ENCODE data around the gene TAS1R2.
"Not testable (repeated sequence)": the region's sequence is repeated elsewhere in the genome, so short reads cannot be mapped to it uniquely, and the experiment has no call there.

Gene TAS1R2

GRCh38 chr1:18859560-18859959 is at the start of gene TAS1R2:
Gene TAS1R2 (minus strand): TSS chr1:18859660. CDS start chr1:18859660, 0 bp downstream.
- no peak for DNase-seq (ENCODE audit: low read depth, low spot score)

GRCh38 chr1:18907917-18908845 is 48.7 kb upstream of the TAS1R2 start:
- DNase-seq (ENCODE audit: low read depth, low spot score) = no peak

GRCh38 chr1:18907021-18907916 is 47.8 kb upstream of the TAS1R2 start:
- DNase-seq (ENCODE audit: low read depth, low spot score) = peak; percentile 81

GRCh38 chr1:18903291-18903756 is 43.9 kb upstream of the TAS1R2 start:
- no peak for DNase-seq (ENCODE audit: low read depth, low spot score)

- peak; percentile 99 for DNase-seq (ENCODE audit: low read depth, low spot score)
Measured at GRCh38 chr1:18902523-18903290, 43.2 kb upstream of the TAS1R2 start, which contains the start of gene ALDH4A1. Gene ALDH4A1 (minus strand): TSS chr1:18902555. CDS start chr1:18902523, 32 bp downstream.

- DNase-seq (ENCODE audit: low read depth, low spot score) = peak; percentile 46
Measured at GRCh38 chr1:18901952-18902522, 42.6 kb upstream of the TAS1R2 start.

- DNase-seq (ENCODE audit: low read depth, low spot score) = no peak
Measured at GRCh38 chr1:18901147-18901951, 41.9 kb upstream of the TAS1R2 start.

- DNase-seq (ENCODE audit: low read depth, low spot score) = no peak
Measured at GRCh38 chr1:18900303-18900841, 40.9 kb upstream of the TAS1R2 start.

- no peak for DNase-seq (ENCODE audit: low read depth, low spot score)
Measured at GRCh38 chr1:18899363-18900049, 40.0 kb upstream of the TAS1R2 start.

GRCh38 chr1:18898567-18898966 is 39.1 kb upstream of the TAS1R2 start:
- no peak for DNase-seq (ENCODE audit: low read depth, low spot score)

GRCh38 chr1:18895317-18895716 is 35.9 kb upstream of the TAS1R2 start:
- no peak for DNase-seq (ENCODE audit: low read depth, low spot score)

- DNase-seq (ENCODE audit: low read depth, low spot score) = peak; percentile 51
Measured at GRCh38 chr1:18893120-18893519, 33.7 kb upstream of the TAS1R2 start.

- not testable (repeated sequence) for DNase-seq (ENCODE audit: low read depth, low spot score)
Measured at GRCh38 chr1:18891858-18892257, 32.4 kb upstream of the TAS1R2 start.

GRCh38 chr1:18891426-18891780 is 31.9 kb upstream of the TAS1R2 start:
- no peak for DNase-seq (ENCODE audit: low read depth, low spot score)

- peak; percentile 95 for DNase-seq (ENCODE audit: low read depth, low spot score)
Measured at GRCh38 chr1:18890706-18891425, 31.4 kb upstream of the TAS1R2 start.

- peak; percentile 92 for DNase-seq (ENCODE audit: low read depth, low spot score)
Measured at GRCh38 chr1:18886003-18886335, 26.5 kb upstream of the TAS1R2 start.

GRCh38 chr1:18885311-18886002 is 26.0 kb upstream of the TAS1R2 start:
- DNase-seq (ENCODE audit: low read depth, low spot score) = no peak

GRCh38 chr1:18884727-18885126 is 25.3 kb upstream of the TAS1R2 start:
- no peak for DNase-seq (ENCODE audit: low read depth, low spot score)

All from astrocyte of the hippocampus (primary cell).